Tibial artery (tissue), 4 donors: ENCODE results near the gene KANSL2.
"Not testable (repeated sequence)": the region's sequence is repeated elsewhere in the genome, so short reads cannot be mapped to it uniquely, and the experiment has no call there.

Source experiments
- DNase-seq, 2 donors: peaks; one replicate each; pipeline ENCODE4 v3.0.0-alpha.2; 2019
- H3K27ac ChIP-seq, 2 donors: fragments of 200-600 bp; sonication (generic) in 1 of 2; 1 replicate in 1 of 2; 2 replicates in 1 of 2; pipeline ENCODE4 v1.5.1; 2018 to 2019; ENCODE audit warnings: mild to moderate bottlenecking in 1 of 2
- H3K27me3 ChIP-seq, 2 donors: fragments of 200-600 bp; sonication (generic) in 1 of 2; one replicate each; pipeline versions ENCODE4 v1.5.1 to v1.6.0; 2016 to 2019
- H3K36me3 ChIP-seq, 3 donors: fragments of 200-600 bp; sonication (generic) in 2 of 3; one replicate each; pipeline ENCODE4 v1.5.1; 2016 to 2019; ENCODE audit warnings: mild to moderate bottlenecking in 2 of 3
- H3K4me1 ChIP-seq, 4 donors: fragments of 200-600 bp; sonication (generic) in 2 of 4; 1 replicate in 3 of 4; 2 replicates in 1 of 4; pipeline ENCODE4 v1.5.1; 2016 to 2019
- H3K4me3 ChIP-seq, 2 donors: fragments of 200-600 bp; sonication (generic) in 1 of 2; 1 replicate in 1 of 2; 2 replicates in 1 of 2; pipeline ENCODE4 v1.5.1; 2018 to 2019; ENCODE audit warnings: mild to moderate bottlenecking in 2 of 2
- H3K9me3 ChIP-seq, 3 donors: fragments of 200-600 bp; sonication (generic) in 1 of 3; one replicate each; pipeline ENCODE4 v1.5.1; 2016 to 2019
- CTCF ChIP-seq, 2 experiments: fragments of 200-600 bp in 1 of 2; fragments of 450-650 bp in 1 of 2; IDR thresholded peaks; one replicate each; pipeline ENCODE4 v1.5.1; 2017 to 2019; ENCODE audit warnings: antibody characterized with exemption in 2 of 2, mild to moderate bottlenecking in 1 of 2, moderate library complexity in 1 of 2
- intact Hi-C: fragments of 100-400 bp; cut with DNase I; formaldehyde crosslinking; loops from one replicate; pipeline ENCODE4 v1.15.0; 2023; ENCODE audit warnings: low total_unique reads

KANSL2 gene

GRCh38 chr12:48681710-48682532 is at the start of gene KANSL2:
Gene KANSL2, minus strand, starts transcription at chr12:48682238. Its CDS starts 606 bp downstream, at chr12:48681632.
- peak in 1 of 2 experiments; percentile 12 for TF ChIP-seq CTCF (IDR thresholded peaks at IDR 0.05)
- no peaks in the 10 kb centered on the region for H3K27me3 ChIP-seq
- peaks cover 11 to 15% (median 12%) of the 10 kb centered on the region in 3 donors for H3K36me3 ChIP-seq
- intact Hi-C loops = no loop called here
- H3K4me3 ChIP-seq = peak within 1 kb of the TSS; percentile 90 to 96
- H3K27ac ChIP-seq = peak within 1 kb of the TSS; percentile 95 to 96
- peak; percentile 99 to 100 for DNase-seq
- H3K4me1 ChIP-seq = peaks cover 0 to 47% (median 37%) of the 10 kb centered on the region in 4 donors
- H3K9me3 ChIP-seq = no peaks in the 10 kb centered on the region

GRCh38 chr12:48728807-48729206 is 46.8 kb upstream of the KANSL2 start:
- no peak for DNase-seq
- Histone ChIP-seq H3K4me1 (no peaks in the 10 kb centered on the region), H3K27ac (no peak overlapping the region), H3K4me3 (no peak overlapping the region), H3K27me3 (peaks cover 0 to 2% of the 10 kb centered on the region in 2 donors), H3K9me3 (no peaks in the 10 kb centered on the region), H3K36me3 (no peaks in the 10 kb centered on the region)
- intact Hi-C loops = no loop called here
- TF ChIP-seq CTCF (IDR thresholded peaks at IDR 0.05) = no peak

DNA sequence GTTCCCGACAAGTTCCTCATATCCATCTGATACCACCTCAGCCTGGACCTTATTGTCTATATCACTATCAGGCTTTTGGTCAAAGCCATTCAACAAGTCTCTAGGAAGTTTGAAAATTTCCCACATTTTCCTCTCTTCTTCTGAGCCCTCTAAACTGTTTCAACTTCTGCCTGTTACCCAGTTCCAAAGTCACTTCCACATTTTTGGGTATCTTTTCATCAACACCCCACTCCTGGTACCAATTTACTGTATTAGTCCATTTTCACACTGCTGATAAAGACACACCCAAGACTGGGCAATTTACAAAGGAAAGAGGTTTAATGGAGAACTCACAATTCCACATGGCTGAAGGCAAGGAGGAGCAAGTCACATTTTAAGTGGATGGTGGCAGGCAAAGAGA is 38.7 kb upstream of the KANSL2 start:
- H3K27ac ChIP-seq, H3K4me1 ChIP-seq, H3K36me3 ChIP-seq, intact Hi-C loops, H3K9me3 ChIP-seq, DNase-seq, H3K27me3 ChIP-seq, H3K4me3 ChIP-seq: not testable (repeated sequence)

DNA sequence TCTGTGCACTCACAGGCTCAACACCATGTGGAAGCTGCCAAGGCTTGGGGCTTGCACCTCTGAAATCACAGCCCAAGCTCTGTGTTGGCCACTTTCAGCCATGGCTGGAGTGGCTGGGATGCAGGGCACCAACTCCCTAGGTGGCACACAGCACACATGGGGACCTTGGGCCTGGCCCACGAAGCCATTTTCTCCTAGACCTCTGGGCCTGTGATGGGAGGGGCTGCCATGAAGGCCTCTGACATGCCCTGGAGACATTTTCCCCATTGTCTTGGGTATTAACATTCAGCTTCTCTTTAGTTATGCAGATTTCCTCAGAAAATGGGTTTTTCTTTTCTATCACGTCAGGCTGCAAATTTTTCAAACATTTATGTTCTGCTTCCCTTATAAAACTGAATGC is 38.1 kb upstream of the KANSL2 start:
- H3K9me3 ChIP-seq, H3K4me3 ChIP-seq, intact Hi-C loops, H3K36me3 ChIP-seq, H3K27me3 ChIP-seq, H3K27ac ChIP-seq, DNase-seq: not testable (repeated sequence)
- peaks cover 0 to 12% (median 8%) of the 10 kb centered on the region in 4 donors for H3K4me1 ChIP-seq

DNA sequence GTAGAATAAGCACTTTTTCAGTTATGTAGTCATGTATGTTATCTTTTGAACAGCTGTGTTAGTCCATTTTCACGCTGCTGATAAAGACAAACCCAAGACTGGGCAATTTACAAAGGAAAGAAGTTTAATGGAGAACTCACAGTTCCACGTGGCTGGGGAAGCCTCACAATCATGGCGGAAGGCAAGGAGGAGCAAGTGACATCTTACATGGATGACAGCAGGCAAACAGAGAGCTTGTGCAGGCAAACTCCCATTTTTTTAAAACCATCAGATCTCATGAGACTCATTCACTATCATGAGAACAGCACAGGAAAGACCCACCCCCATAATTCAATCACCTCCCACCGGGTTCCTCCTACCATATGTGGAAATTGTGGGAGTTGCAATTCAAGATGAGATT is 37.0 kb upstream of the KANSL2 start:
- intact Hi-C loops, H3K9me3 ChIP-seq, DNase-seq: not testable (repeated sequence)

DNA sequence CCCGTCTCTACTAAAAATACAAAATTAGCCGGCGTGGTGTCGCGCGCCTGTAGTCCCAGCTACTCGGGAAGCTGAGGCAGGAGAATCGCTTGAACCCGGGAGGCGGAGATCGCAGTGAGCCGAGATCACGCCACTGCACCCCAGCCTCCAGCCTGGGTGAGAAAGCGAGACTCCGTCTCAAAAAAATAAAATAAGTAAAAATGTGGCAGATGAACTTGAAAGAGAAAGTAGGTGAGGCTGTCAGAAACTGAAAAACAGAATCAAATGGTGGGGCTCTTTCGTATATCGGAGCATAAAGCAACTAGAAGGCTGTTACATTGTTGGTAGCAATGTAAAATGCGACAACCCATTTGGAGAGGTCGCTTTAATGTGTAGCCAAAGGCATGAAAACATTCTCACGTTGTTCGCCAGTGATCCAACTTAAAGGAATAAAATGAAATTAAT is 35.2 kb upstream of the KANSL2 start:
- Histone ChIP-seq H3K4me3 (peak overlapping the region; percentile 69 to 78), H3K27ac (peak overlapping the region; percentile 88 to 95), H3K27me3 (no peaks in the 10 kb centered on the region), H3K36me3 (peaks cover under 1 to 16% (median 13%) of the 10 kb centered on the region in 3 donors), H3K4me1 (peaks cover 5 to 39% (median 25%) of the 10 kb centered on the region in 4 donors), H3K9me3 (peaks cover 0 to 9% (median 7%) of the 10 kb centered on the region in 3 donors)
- intact Hi-C loops = no loop called here
- DNase-seq = no peak
- no peak for TF ChIP-seq CTCF (IDR thresholded peaks at IDR 0.05)

More for the DNA sequence above, 37.0 kb upstream of the KANSL2 start:
- H3K27ac ChIP-seq, H3K36me3 ChIP-seq, H3K27me3 ChIP-seq, H3K4me3 ChIP-seq: not testable (repeated sequence)
- peaks cover 5 to 23% (median 18%) of the 10 kb centered on the region in 4 donors for H3K4me1 ChIP-seq

- intact Hi-C loops = no loop called here
- TF ChIP-seq CTCF (IDR thresholded peaks at IDR 0.05) = peak in 1 of 2 experiments; percentile 53
- Histone ChIP-seq H3K4me1 (peaks cover 5 to 39% (median 25%) of the 10 kb centered on the region in 4 donors), H3K27ac (peak within 1 kb of the TSS; percentile 88 to 95), H3K27me3 (no peaks in the 10 kb centered on the region), H3K36me3 (peaks cover 6 to 22% (median 18%) of the 10 kb centered on the region in 3 donors), H3K9me3 (peaks cover 0 to 9% (median 7%) of the 10 kb centered on the region in 3 donors), H3K4me3 (peak within 1 kb of the TSS; percentile 69 to 78)
- DNase-seq = peak; percentile 98 to 100
Measured at GRCh38 chr12:48716493-48717251, 34.6 kb upstream of the KANSL2 start, which contains the start of gene CCNT1. Gene CCNT1, minus strand, starts transcription at chr12:48716707. Its CDS starts 32 bp downstream, at chr12:48716675.
